ENCODE results near the gene PLCB2. TPM values are rescaled to one million over a fixed set of nuclear protein-coding genes. Genes with fewer than 3 reads are reported as not detected.

Gene PLCB2
- total RNA-seq, 1 experiment from 2014 or later = 0.92 TPM

DNA sequence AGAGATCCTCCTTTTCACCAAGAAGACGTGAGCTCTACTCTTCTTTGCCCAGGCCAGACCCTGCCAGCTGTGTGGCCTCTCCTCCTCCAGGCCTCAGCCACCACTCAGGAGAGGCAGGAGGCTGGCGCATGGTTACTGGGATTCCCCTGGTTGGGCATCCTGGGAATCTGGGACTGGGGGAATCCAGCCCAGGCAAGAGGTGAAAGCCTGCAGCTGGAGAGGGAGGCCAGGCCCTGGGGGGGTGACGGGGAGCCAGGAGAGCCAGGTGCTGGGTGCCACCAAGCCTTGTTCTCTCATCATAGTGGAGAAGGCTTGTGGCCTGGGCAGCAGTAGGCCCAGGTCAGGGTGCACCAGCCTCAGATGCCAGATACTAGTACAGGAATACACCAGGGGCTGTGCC lies 26.8 kb upstream of the PLCB2 start:
- POLR2A ChIA-PET (ENCODE audit: unreplicated experiment) = interaction anchor here (0.7 kb wide), 1 partner anchor 551 kb away, joined by 5 read pairs; no protein-coding TSS in a partner anchor
- no peak overlapping the region for H3K4me2 ChIP-seq
- H3K27me3 ChIP-seq (ENCODE audit: insufficient read depth, low read depth) = no peaks in the 10 kb centered on the region
- H2AFZ ChIP-seq = no peak overlapping the region
- H3F3A ChIP-seq (ENCODE audit: insufficient read depth, low read depth) = peaks cover 88% of the 10 kb centered on the region
- no peaks in the 10 kb centered on the region for H3K9me2 ChIP-seq (ENCODE audit: insufficient read depth)
- intact Hi-C loops (cut with micrococcal nuclease; ENCODE audit: unreplicated experiment) = no loop called here
- peaks cover 14% of the 10 kb centered on the region; the same call in 1 of the 2 replicates for H3K36me3 ChIP-seq (ENCODE audit: low read depth)
- H3K4me3 ChIP-seq = no peak overlapping the region
- H4K20me1 ChIP-seq (ENCODE audit: insufficient read depth) = 0 out of 2 replicates have a peak, but pooled peaks cover 3% of the 10 kb centered on the region
- peaks cover 36% of the 10 kb centered on the region for H3K79me2 ChIP-seq (ENCODE audit: low read depth)
- H3K27ac ChIP-seq = no peak overlapping the region
- CTCF ChIA-PET = no interaction called here
- peaks cover 31% of the 10 kb centered on the region for H3K4me1 ChIP-seq (replicated peaks; ENCODE audit: insufficient read depth)
- BruUV-seq (replicated peaks) = no TSS peak
- H3K9me3 ChIP-seq (ENCODE audit: insufficient read depth, low read depth) = no peaks in the 10 kb centered on the region
- DNase-seq = no peak
- TF ChIP-seq EZH2 (IDR thresholded peaks at IDR 0.05; ENCODE audit: low read depth) = no peak
- no peak for TF ChIP-seq CTCF (conservative IDR thresholded peaks at IDR 0.05)

DNA sequence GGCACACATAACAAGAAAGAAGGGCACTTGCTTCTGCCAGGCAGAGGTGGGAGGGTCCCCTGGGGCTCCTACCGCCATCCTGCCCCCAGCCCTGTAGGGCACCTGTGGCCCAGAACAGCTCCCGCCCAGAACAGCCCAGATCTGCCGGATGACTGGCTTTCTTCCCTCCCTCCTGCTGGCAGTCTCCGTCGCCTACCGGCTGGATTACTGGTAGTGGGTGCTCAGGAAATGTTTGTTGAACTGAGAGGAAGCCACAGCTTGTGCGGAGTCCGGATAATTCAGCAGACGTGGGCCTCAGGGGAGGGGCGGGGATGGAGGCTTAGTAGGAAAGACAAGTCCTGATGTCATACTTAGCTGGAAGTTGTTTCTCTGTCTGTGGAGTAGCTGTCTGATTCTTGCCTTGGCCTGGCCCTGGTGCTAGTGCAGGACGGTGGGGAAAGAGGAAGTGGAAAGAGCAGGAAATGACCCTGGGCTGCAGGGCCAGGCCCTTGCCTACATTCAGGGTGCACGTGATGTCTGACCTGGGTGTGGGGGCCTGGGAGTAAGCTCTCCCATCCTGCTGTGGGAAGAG lies 26.3 kb upstream of the PLCB2 start:
- intact Hi-C loops (cut with micrococcal nuclease; ENCODE audit: unreplicated experiment) = no loop called here
- H3K27me3 ChIP-seq (ENCODE audit: insufficient read depth, low read depth) = no peaks in the 10 kb centered on the region
- H3K9me2 ChIP-seq (ENCODE audit: insufficient read depth) = no peaks in the 10 kb centered on the region
- POLR2A ChIA-PET (ENCODE audit: unreplicated experiment) = interaction anchor here (0.7 kb wide), 1 partner anchor 551 kb away, joined by 5 read pairs; no protein-coding TSS in a partner anchor
- 0 out of 2 replicates have a peak, but pooled peaks cover 3% of the 10 kb centered on the region for H4K20me1 ChIP-seq (ENCODE audit: insufficient read depth)
- no peak overlapping the region for H3K4me2 ChIP-seq
- CTCF ChIA-PET = no interaction called here
- no TSS peak for BruUV-seq (replicated peaks)
- H2AFZ ChIP-seq = no peak overlapping the region
- DNase-seq = no peak
- H3K79me2 ChIP-seq (ENCODE audit: low read depth) = peaks cover 31% of the 10 kb centered on the region
- no peaks in the 10 kb centered on the region for H3K9me3 ChIP-seq (ENCODE audit: insufficient read depth, low read depth)
- H3K27ac ChIP-seq = no peak overlapping the region
- no peak for TF ChIP-seq EZH2 (IDR thresholded peaks at IDR 0.05; ENCODE audit: low read depth)
- no peak for TF ChIP-seq CTCF (conservative IDR thresholded peaks at IDR 0.05)
- H3K4me3 ChIP-seq = no peak overlapping the region
- H3F3A ChIP-seq (ENCODE audit: insufficient read depth, low read depth) = peaks cover 89% of the 10 kb centered on the region
- peaks cover 14% of the 10 kb centered on the region; the same call in 1 of the 2 replicates for H3K36me3 ChIP-seq (ENCODE audit: low read depth)
- peaks cover 31% of the 10 kb centered on the region for H3K4me1 ChIP-seq (replicated peaks; ENCODE audit: insufficient read depth)

GRCh38 chr15:40332113-40332781 lies 24.5 kb upstream of the PLCB2 start:
- Histone ChIP-seq H3K4me2 (no peak overlapping the region), H2AFZ (no peak overlapping the region), H3K27me3 (ENCODE audit: insufficient read depth, low read depth) (no peaks in the 10 kb centered on the region), H3K4me3 (no peak overlapping the region), H3K9me3 (ENCODE audit: insufficient read depth, low read depth) (no peaks in the 10 kb centered on the region), H3K79me2 (ENCODE audit: low read depth) (peaks cover 16% of the 10 kb centered on the region), H4K20me1 (ENCODE audit: insufficient read depth) (0 out of 2 replicates have a peak, but pooled peaks cover 3% of the 10 kb centered on the region), H3K9me2 (ENCODE audit: insufficient read depth) (no peaks in the 10 kb centered on the region), H3K36me3 (ENCODE audit: low read depth) (0 out of 2 replicates have a peak, but pooled peaks cover under 1% of the 10 kb centered on the region), H3K4me1 (replicated peaks; ENCODE audit: insufficient read depth) (peaks cover 18% of the 10 kb centered on the region), H3F3A (ENCODE audit: insufficient read depth, low read depth) (peaks cover 83% of the 10 kb centered on the region), H3K27ac (no peak overlapping the region)
- CTCF ChIA-PET = interaction anchor here (0.6 to 1.1 kb wide), 2 partner anchors 10 to 453 kb away, joined by 3 to 6 read pairs; no protein-coding TSS in a partner anchor
- DNase-seq = no peak
- intact Hi-C loops (cut with micrococcal nuclease; ENCODE audit: unreplicated experiment) = no loop called here
- POLR2A ChIA-PET (ENCODE audit: unreplicated experiment) = interaction anchor here (0.6 to 0.9 kb wide), 2 partner anchors 11 to 213 kb away, joined by 3 to 5 read pairs; no protein-coding TSS in a partner anchor
- no TSS peak for BruUV-seq (replicated peaks)
- TF ChIP-seq CTCF (conservative IDR thresholded peaks at IDR 0.05) = no peak
- TF ChIP-seq EZH2 (IDR thresholded peaks at IDR 0.05; ENCODE audit: low read depth) = no peak
